ENCODE measurements around the gene TEC.

GRCh38 chr4:48120132-48120531, 149.5 kb downstream of the TEC start:
- TF ChIP-seq POLR2A (IDR thresholded peaks at IDR 0.05; ENCODE audit: low read length) (no peak), GATA1 (IDR thresholded peaks at IDR 0.05; ENCODE audit: low read depth, low read length) (no peak)

All from erythroblast (primary cell).